Activated CD4-positive, alpha-beta T cell treated with anti-CD3 and anti-CD28 coated beads for 48 hours (primary cell): ENCODE data around the gene RAB31.

ENCODE experiments used
- DNase-seq: peaks from one replicate; pipeline ENCODE4 v3.0.0-alpha.2; 2020

RAB31 gene

DNA sequence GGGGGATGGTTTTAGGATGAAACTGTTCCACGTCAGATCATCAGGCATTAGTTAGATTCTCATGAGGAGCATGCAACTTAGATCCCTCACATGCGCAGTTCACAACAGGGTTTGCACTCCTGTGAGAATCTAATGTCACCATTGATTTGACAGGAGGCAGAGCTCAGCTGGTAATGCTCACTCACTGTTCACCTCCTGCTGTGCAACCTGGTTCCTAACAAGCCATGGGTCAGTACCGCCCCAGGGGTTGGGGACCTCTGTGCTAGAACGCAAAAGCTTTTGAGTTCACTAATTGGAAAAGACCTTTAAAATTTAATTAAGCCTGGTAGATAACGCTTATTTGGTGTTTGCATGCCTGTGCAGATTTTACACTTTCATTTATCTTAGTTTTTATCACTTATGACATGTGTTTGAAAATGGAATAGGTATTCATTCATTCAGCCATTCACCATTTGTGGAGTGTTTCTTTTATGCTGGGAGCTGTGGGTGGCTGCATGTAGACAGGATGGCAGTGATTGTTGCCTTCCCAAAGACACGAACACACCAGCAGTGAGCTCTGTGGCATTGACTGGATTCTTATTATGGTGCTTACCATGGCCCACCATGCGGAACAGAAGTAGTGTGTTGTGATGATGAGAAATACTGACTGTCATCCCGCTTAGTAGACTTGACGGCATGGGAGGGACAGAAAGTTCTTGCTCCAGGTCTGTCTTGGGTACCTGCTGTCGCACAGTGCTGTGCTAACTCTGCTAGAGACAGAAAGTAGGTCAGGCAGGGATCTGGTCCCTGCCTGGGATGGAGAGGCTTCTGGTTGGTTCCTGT lies 6.4 kb downstream of the RAB31 start:
- no peak for DNase-seq

- DNase-seq: no peak
These were observed 6.9 kb downstream of the RAB31 start for GRCh38 chr18:9715088-9715343.

- DNase-seq: no peak
These were observed 8.1 kb downstream of the RAB31 start for GRCh38 chr18:9715978-9716774.

DNA sequence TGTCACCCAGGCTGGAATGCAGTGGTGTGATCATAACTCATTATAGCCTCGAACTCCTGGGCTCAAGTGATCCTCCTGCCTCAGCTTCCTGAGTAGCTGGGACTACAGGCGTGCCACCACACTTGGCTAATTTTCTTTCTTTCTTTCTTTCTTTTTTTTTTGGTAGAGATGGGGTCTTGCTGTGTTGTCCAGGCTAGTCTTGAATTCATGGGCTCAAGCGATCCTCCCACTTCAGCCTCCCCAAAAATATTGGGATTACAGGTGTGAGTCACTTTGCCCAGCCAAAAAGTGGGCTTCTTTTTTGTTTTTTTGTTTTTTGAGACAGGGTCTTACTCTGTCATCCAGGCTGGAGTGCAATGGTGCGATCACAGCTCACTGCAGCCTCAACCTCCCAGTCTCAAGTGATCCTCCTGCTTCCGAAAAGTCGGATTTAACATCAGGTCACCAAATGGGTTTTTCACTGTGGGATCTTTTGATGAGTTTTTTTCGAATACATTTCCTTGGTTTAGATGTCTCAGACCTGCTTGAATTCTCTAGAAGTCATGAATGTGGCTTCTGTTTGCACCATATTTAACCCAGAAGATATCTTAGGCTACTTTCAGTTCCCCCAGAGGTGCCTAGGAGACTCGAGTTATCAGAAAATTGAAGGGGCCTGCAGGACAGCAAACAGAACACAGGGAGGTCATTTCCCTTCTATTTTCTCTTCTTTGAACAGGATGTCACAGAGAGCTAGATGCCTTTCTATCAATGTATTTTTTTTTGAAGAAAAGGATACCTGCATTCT lies 8.9 kb downstream of the RAB31 start:
- no peak for DNase-seq

DNA sequence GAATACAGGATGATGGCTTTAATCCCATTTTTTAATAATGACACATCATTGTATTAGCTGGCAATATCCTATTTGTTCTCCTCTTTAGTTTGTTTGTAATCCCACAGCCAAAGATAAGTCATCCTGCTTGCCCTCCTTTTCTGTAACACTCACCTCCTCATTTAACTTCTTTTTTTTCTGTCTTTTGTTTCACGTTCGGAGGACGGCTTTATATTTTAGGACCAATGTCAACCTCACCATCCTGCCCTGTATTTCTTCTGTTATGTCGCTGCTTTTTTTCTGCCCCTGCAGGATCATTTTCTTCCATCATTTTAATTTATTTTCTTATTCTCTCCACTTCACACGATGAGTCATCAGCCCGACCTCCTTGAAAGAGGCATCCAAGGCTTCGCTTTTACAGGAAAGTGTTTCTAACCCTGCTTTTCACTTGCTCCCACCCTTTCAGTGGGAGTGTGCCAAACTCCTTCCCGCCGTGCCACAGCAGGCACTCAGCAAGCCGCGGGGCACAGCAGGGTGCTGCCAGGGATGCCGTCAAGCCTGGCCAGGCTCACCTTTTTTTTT lies 11.4 kb downstream of the RAB31 start:
- no peak for DNase-seq

DNA sequence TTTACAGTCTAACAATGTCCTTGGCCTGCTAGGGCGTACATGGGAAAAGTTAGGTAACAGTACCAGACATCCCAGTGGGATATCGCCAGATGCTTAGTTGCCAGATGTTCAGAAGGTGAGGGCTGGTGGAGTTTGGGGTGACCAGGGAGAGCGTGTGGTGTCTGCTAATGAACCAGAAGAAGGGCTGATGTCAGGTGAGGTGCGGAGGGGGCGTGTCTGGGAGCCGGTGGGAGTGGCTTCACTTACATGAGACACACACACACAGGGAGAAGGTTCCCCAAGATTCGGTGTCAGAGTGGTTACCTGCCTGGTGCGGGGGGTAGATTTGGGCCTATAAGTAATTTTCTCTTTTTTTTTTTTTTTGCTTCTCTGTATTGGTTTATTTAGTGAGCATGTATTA lies 12.2 kb downstream of the RAB31 start:
- no peak for DNase-seq

GRCh38 chr18:9721893-9722550 lies 13.9 kb downstream of the RAB31 start:
- no peak for DNase-seq

DNA sequence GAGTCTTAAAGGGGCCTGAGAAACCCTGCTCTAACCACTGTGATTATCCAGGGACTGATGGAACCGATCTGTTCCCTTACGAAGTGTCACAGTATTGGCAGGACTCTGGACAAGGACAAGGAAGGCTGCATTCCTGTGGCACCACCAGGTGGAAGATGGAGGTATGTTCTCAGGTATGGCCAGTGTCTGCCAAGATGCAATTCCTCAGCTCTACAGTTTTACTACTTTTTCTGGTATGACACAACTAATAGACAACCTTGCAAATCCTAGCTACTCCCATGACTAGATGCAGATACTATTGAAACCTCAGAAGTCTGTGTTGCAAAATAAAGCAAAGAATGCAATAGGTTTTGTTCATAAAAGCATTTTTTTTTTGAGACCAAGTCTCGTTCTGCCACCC lies 14.6 kb downstream of the RAB31 start:
- no peak for DNase-seq

- DNase-seq: no peak
These were observed 16.9 kb downstream of the RAB31 start for GRCh38 chr18:9724797-9725585.

GRCh38 chr18:9726175-9726574 lies 18.1 kb downstream of the RAB31 start:
- no peak for DNase-seq

DNA sequence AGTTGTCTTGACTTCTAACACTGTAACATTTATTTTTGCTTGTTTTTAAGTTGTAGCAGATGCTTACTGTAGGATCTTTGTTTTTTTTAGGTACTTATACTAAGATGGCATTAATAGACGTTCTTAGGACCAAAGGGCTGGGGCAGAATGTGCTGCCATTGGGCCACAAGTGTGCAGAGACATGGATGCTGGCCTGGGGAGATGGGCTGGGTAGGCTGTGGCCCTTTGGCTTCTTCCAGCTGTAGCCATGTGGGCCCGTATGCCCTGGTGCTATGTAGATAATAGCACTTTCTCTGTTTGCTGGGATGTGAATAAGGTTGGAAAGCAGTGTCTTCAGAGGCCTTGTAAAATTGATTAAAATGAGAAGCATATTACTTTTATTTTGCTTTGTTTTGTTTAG lies 18.8 kb downstream of the RAB31 start:
- DNase-seq: no peak

- no peak for DNase-seq
These were observed 22.7 kb downstream of the RAB31 start for GRCh38 chr18:9730786-9731185.

GRCh38 chr18:9731380-9731779 lies 23.3 kb downstream of the RAB31 start:
- DNase-seq: no peak

DNA sequence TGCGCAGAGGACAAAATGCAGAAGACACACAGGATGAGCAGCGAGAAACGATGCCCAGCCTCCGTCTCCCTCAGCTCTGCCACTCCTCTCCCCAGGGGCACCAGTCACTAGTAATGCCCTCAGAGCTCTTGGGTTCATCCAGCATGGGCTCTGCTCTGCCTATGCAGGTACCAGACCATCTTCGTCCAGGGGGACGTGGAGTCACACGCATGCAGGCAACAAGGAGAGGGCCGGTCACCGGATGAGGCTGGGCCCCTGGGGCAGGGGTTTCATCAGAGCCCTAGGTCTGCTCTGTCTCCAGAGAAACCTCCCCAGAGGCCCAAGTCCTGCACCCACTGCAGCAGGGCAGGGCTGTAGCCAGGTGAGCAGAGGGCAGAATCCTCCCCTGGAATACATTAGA lies 23.9 kb downstream of the RAB31 start:
- no peak for DNase-seq

DNA sequence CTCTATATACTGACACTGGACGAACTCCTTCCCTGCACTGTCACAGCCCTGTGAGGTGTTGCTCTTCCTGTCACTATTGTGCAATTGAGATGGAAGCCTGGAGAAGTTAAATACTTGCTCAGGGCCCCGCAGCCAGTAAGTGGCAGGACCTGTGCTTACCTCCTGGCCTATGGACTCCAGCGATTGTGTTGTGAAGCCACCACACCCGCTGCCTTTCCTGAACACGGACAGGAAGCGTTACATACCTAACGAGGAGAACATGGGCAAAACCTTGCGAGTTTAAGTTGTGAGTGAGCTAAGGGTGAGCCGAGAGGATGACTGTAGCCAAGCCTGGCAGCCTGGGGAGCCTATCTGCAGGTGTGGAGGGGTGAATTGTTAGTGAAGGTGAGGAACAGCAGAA lies 26.1 kb downstream of the RAB31 start:
- DNase-seq: no peak

- DNase-seq: no peak
These were observed 27.1 kb downstream of the RAB31 start for GRCh38 chr18:9735238-9735637.

DNA sequence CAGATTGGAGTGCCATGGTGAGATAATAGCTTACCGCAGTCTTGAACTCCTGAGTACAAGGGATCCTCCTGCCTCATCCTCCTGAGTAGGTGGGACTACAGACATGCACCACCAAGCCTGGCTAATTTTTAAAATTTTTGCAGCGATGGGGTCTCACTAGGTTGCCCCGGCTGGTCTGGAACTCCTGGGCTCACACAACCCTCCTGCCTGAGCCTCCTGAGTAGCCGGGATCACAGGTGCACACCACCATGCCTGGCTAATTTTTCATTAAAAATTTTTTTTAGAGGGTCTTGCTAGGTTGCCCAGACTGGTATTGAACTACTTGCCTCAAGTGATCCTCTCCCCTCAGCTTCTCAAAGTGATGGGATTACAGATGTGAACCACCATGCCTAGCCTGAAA lies 27.8 kb downstream of the RAB31 start:
- no peak for DNase-seq

DNA sequence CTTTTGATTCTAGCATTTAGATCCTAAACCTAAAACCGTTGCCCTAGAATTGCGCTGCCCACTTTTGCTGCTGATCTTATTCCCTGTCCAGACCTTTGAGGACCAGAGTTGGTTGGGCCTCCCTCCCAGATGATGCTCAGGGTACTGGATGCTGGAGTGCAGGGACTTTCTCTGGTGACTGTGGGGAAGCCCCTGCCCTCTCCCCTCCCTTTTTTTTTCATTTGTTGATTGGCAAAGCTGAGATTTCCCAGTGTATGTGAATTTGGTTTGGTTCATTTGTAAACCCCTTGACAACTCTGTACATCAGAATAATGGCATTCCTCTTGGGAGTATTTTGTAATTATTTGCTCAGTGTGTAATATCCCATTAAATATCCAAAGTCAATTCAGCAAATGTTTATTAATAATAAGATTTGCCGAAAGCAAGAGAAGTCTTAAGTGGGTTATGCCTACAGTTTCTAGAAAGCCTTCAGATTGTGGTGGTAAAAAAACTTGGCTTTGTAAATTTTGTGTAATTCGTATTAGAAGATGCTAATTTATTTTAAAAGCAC lies 28.3 kb downstream of the RAB31 start:
- no peak for DNase-seq

GRCh38 chr18:9737006-9737405 lies 28.9 kb downstream of the RAB31 start:
- DNase-seq: no peak

DNA sequence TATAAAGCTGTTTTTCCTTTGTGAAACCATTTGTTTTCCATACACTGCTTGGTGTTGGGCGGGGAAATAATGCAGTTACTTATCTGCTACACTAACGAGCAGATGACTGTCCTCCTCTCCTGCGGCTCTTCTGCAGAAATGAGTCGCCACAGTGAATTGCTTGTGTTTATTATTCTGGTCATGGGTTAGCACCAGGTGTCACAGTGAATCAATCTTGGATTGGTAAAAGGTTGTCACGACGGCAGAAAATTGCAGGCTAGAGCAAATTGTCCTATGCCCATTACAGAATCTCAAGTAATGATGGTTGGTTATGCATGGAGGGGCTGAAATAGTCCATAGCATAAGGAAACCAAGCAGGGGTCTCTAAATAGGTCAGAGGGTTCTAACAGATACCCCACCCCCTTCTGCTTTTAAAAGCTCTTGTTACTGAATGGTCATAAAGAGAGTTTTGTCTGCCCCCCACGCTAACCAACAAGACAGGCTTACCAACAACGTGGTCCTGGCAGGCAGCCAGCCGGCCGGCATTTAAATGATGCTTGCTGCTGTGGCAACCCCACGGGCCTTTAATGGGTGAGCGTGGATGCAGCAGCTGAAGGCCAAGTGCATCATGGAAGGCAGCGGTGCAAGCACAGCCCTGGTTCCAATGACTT lies 29.5 kb downstream of the RAB31 start:
- peak; percentile 11 for DNase-seq

- no peak for DNase-seq
These were observed 30.3 kb downstream of the RAB31 start for GRCh38 chr18:9738266-9738969.
